Activated CD8-positive, alpha-beta memory T cell treated with anti-CD3 and anti-CD28 coated beads, Interleukin-2, amount 50 U/mL, for 1 hour (primary cell): ENCODE data around the gene TBXAS1.

ENCODE experiments used
- DNase-seq: peaks from one replicate; pipeline ENCODE4 v3.0.0-alpha.2; 2020; ENCODE audit errors: extremely low read depth

Gene TBXAS1

GRCh38 chr7:139854803-139855497 lies 25.9 kb downstream of the TBXAS1 start:
- no peak for DNase-seq

DNA sequence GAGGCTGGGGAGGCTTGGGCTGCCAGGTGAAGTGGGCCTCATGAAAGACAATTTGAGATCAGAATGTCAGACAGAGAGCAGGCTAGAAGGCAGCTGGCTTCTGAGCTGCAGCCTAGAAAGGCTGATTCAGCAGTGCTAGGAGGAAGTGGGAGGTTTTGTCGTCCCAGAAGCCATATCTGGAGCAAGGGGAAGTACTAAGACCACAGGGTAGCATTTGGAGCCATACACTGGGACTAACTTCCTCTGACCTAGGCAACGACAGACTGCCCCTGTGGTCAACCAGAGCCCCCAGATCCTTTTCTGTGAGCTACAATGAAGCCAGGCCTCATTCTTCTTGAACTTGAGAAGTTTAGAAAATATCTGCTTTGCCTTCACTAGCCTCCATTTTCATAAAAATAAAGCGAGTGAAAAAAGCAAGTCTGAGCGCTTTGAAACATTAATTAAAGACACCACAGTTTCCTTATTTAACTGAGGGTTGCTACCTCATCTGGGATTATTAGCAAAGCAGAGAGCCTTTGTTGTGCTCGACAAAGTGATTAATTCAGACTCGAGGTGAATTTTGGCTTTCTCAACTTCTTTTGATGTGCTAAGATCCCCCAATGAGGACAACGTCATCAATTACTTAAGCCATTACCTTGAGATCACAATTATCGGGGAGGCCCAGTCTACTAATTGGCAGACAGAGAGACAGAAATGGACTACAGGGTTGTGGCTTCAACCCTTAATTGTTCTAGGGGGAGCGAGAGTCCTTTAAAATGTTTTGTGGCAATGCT lies 26.6 kb downstream of the TBXAS1 start:
- DNase-seq, result no peak

- DNase-seq, result no peak
These were observed 28.7 kb downstream of the TBXAS1 start for GRCh38 chr7:139857791-139858190.

DNA sequence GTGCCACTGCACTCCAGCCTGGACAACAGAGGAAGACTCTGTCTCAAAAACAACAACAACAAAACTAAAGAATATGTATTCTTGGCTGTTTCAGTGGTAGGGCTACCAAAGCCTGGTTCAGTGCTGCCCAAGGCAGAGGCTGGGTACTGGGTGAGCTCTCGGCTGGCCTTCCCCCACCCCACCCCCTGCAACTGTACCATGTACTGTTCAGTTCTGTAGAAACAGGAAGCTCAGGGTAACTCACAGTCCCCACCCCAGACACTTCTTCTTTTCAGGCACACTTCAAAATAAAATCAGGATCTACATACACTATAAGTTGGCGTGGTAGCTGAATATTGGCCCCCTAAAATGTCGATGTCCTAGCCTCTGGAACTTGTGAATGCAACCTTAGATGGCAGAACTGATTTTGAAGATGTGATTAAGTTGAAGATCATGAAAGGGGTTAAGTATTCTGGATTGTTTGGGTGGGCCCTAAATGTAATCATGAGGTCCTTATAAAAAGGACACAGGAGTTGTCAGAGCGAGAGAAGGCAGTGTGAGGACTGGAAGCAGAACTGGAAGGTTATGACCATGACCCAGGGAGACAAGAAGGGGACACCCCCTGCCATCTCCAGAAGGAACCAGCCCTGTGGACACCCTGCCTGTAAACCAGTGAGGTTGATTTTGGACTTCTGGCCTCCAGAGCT lies 31.2 kb downstream of the TBXAS1 start:
- no peak for DNase-seq

DNA sequence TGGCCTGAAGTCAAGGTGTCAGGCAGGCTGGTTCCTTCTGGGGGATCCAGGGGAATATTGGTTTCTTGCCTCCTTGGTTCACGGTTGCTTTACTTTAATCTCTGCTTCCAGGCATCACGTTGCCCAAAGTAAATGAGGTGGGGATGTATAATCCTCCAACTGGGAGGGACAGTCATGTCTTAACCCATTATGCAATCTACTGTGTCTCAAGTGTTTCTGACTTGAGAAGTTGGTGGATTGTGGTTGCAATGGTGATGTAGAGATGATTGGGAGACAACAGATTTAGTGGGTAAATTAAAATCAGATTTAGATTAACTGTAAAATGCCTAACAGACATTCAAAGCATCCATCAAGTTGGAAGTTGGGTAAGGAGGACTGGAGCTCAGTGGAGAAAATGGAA lies 32.7 kb downstream of the TBXAS1 start:
- no peak for DNase-seq

GRCh38 chr7:139866047-139866837 lies 37.2 kb downstream of the TBXAS1 start:
- no peak for DNase-seq

DNA sequence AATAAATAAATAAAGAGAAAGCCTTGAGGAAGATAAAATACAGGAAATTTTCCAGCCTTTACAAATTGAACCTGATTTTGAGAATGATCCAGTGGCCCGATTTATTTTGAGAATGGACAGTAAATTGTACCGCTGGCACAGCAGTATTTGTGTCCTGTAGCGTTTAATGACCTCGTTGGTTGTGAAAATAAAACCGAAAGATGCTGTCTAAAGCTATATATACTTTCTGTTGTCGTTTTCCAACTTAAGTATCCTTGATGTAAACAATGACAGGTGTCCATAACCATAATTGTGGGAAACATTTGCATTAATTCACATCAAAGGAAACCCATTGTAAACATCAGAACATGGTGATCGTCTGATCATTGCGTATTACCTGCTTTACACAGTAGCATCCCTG lies 38.8 kb downstream of the TBXAS1 start:
- no peak for DNase-seq

DNA sequence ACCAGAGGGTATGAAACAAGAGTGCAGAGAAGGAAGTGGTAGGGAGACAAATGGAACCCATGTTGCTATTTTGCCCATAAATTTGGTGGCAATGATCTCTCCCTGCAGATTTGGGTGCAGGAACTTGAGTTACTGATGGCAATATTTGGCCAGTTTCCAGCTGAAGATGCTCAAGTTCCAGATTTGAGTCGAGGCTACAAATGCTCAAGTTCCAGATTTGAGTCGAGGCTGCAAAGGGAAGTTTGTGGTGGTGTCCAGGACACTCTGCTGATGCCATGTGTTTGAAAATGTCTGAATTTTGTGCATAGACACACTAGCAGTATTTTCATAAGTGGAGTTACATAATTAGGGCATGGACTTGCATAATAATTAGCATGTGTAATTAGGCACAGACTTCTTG lies 40.8 kb downstream of the TBXAS1 start:
- no peak for DNase-seq

DNA sequence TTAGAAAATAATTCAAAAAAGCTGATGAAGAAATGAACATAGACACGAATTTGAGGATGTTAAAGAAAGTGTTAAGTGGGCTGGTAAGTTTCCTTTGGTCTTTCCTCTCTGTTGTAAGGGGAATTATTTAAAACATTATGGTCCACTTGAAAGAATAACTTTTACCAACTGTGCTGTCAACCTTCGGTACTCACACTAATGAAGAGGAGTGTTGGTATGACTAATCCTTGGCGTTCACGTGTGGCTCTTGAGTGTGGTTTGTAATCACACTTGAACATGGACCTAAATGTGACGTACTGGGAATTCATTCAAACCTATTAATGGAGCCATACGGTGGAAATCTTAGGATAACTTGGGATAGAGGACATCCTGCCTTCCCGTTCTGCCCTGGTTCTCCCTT lies 41.3 kb downstream of the TBXAS1 start:
- DNase-seq, result no peak

DNA sequence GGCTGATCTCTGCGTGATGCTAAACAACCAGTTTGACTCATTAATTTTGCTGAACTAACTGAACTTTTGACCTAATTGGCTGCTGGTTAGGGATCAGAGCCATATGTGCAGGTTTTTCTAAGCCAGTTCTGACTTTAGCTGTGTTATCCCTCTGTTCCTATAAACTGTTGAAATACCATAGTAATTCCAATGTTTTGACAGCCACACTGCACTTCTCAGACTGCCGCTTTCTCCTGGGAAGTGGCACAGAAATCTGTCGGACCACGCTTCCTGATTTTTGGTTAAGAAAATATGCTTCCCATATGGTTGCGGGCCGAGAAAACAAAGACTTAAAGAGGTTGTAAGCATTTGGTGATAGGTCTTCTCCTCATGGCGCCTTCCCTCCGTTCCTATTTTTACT lies 42.3 kb downstream of the TBXAS1 start:
- DNase-seq, result no peak

- no peak for DNase-seq
These were observed 42.8 kb downstream of the TBXAS1 start for GRCh38 chr7:139871820-139872219.

DNA sequence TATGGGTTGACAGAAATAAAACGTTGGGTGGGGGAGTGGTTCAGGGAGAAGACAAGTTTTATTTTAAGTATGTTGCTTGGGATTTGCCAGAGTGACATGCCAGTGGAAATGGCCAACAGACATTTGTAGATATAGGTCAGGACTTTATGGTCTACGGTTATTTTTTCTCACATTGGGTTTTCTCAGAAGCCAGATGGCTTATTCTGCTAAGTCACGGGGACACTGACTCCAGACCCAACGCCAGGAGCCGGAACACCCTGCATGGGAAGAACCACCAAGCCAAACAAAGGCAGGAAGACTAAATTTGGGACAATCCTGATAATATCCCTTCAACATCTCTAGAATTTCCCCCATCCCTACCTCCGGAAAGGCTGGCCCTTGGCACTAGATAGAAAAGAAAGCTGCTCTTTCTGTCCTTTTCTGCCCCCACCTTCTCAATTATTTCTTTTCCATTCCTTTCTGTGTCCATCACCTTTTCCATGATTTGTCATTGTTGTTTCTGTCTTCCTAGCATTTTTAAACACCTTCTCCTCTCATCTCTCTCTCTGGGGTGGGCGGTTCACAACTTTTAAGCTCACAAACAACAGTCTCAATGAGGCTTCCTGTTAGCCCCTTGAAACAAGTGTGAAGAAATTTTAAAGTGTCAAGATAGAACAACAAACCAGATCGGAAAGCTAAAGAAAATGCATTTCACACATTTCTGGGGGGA lies 44.7 kb downstream of the TBXAS1 start:
- no peak for DNase-seq

DNA sequence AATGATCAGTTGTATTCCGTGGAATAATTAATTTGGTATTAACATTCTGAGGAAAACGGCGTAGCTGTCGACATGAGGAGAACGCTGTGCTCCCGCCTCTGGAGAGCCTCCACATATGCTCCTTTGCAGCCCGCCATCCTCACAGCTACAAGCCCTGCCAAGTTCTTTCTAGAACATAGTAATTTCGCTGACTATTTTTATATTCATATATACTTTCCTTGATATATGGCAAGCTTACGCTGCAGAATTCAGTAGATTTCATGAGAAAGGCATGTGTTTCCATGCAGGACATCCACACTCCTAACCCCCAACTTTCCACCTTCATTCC lies 45.2 kb downstream of the TBXAS1 start:
- no peak for DNase-seq

- DNase-seq, result no peak
These were observed 46.8 kb downstream of the TBXAS1 start for GRCh38 chr7:139875821-139876241.

DNA sequence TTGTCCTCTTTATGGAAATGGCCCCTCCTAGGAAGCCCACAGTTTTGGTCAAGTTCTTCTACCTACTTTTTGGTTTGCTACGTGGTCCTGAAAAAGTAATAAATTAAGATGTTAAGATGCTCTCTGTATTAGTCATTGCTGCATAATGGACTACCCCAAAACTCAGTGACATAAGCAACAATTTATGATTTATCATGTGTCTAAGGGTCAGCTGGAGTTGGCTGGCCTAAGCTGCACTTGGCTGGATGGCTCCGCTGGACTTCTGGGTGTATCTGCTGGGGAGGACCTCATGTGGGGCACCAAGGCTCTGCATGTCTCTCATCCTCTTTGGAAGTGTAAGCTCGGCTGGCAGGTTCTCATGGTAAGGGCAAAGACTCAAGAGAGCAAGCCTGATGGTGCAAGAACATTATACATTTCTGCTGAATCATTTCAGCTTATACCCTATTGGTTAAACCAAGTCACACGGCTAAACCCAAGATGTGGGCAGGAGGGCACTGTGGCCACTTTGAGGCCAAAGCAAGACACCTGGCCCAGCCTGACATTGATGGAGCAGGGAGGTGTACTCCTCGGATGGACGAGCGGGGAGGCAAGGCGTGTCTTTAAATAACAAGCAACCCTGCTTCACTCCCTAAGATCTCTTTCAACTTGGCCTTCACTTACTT lies 47.7 kb downstream of the TBXAS1 start:
- no peak for DNase-seq

GRCh38 chr7:139883814-139884213 lies 54.8 kb downstream of the TBXAS1 start:
- no peak for DNase-seq

- DNase-seq, result no peak
These were observed 55.4 kb downstream of the TBXAS1 start for GRCh38 chr7:139884441-139884840.

- DNase-seq, result no peak
These were observed 56.4 kb downstream of the TBXAS1 start for GRCh38 chr7:139885511-139885910.

- DNase-seq, result no peak
These were observed 57.1 kb downstream of the TBXAS1 start for GRCh38 chr7:139886206-139886605.

GRCh38 chr7:139886899-139887298 lies 57.8 kb downstream of the TBXAS1 start:
- DNase-seq, result no peak

GRCh38 chr7:139887992-139888481 lies 59.0 kb downstream of the TBXAS1 start:
- no peak for DNase-seq
